LHCN-M2 (cell line): ENCODE results near the gene PRND. TPM values are rescaled to one million over a fixed set of nuclear protein-coding genes. Genes with fewer than 3 reads are reported as not detected.
A peak's percentile ranks its signal among the peaks of the same experiment; 100 is the strongest.
"Not testable (repeated sequence)": the region's sequence is repeated elsewhere in the genome, so short reads cannot be mapped to it uniquely, and the experiment has no call there.

Source experiments
- DNase-seq: peaks from one replicate; pipeline ENCODE4 v3.0.0-alpha.2; 2012; ENCODE audit warnings: low read depth
- polyA plus RNA-seq: library from polyadenylated mRNA; unstranded; fragments of >200 nt; gene quantifications from one replicate; pipeline ENCODE4 v1.2.1, GENCODE V29; 2012; ENCODE audit warnings: missing spikeins
- total RNA-seq: library from RNA; depleted of rRNA; stranded (reverse); fragments of >200 nt; gene quantifications from 2 replicates; pipeline ENCODE4 v1.2.3, GENCODE V29; 2014; rRNA removed

The PRND gene, protein sequence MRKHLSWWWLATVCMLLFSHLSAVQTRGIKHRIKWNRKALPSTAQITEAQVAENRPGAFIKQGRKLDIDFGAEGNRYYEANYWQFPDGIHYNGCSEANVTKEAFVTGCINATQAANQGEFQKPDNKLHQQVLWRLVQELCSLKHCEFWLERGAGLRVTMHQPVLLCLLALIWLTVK
- total RNA-seq, result not detected in 2 replicates
- polyA plus RNA-seq, result not detected

DNA sequence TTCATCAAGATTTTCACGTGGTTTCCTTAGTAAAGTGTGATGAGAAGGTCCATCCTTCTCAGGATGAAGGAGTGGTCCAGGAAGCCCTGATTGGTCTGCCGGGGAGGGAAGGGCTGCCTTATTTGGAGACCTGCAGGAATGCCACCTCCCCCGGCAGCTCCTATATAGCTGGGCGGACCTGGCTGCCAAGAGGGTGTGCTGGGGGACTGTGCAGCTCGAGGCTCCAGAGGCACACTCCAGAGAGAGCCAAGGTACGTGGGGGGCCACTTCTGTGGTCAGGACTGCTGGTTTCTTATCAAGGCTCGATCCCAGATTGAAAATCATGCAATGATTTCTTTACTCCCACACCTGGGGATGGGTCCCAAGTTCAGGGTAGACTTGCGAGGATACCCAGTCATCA, at the start of gene PRND:
Gene PRND, plus strand, starts transcription at position 191 of the 400 bp plus-strand sequence. CDS start 2,643 bp downstream, outside the sequence.
- no peak for DNase-seq

DNA sequence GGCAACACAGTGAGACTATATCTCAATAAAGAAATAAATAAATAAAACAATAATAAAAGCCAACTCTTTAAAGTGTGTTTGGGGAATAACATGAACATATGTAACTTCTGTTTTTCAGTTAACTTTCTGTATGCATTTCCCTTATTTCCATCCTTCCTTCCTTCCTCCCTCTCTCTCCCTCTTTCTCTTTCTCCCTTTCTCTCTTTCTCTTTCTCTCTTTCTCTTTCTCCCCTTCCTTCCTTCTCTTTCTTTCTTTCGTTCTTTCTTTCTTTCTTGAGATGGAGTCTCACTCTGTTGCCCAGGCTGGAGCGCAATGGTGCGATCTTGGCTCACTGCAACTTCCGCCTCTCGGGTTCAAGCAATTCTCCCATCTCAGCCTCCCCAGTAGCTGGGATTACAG, 48.8 kb upstream of the PRND start:
- no peak for DNase-seq

DNA sequence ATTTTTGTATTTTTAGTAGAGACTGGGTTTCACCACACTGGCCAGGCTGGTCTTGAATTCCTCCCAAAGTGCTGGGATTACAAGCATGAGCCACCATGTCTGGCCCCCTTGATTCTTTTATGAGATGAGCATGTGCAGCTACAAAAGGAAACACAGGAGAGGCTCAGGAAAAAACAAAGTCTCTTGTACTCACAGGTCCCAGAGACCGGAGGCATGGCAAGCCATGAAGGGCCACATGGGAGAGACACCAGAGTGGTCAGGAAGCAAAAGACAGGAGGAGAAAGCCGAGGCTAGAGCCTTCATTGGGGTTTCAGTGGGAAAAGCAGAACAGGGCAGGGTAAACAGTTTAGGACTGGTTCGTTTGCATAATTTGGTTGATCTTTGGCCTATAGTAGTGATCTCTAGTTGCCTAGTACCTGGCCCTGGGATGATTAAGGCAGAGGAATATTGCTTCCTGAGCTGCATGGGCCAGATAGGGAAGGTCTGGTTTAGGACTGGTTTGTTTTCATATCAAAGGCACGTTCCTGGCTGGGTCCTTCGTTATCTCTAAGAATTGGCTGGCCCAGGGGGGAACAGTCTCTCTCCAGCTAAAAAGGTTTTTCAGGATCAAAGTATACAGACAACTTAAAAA, 48.2 kb upstream of the PRND start:
- no peak for DNase-seq

DNA sequence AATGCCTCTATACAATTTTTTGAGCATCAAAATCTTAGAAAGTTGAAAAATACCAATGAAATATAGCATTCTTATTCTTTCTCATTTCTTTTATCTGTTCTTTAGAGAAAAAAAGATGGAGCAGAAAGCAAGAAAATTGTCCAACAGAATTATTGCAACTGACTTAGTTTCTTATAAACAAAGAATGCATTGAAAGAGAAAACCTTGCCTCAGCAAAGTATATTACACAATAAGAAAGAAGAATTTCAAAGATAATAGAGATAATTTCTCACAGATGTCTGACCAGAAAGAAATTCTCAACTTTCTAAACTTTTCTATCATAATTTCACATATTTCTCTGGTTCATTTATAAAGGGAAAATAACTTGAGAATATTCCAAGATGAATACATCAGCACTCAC, 47.0 kb upstream of the PRND start:
- DNase-seq, result no peak

DNA sequence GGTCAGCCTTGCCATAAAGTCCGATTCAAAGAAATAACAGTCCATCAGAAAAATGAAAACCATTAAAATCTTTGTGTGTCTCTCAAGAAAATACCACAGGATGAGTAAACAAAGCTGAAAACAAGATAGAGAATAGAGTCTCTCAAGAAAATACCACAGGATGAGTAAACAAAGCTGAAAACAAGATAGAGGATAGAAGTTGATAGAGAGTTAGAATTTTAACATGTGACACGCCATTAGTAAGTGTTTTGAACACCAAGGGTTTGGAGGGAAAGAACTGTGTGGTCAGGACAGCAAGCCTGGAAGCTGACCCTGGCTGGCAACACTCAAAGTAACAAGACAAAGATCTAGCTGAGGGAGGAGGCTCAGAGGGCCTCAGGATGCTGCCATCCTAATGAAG, 43.9 kb upstream of the PRND start:
- peak; percentile 15 for DNase-seq

DNA sequence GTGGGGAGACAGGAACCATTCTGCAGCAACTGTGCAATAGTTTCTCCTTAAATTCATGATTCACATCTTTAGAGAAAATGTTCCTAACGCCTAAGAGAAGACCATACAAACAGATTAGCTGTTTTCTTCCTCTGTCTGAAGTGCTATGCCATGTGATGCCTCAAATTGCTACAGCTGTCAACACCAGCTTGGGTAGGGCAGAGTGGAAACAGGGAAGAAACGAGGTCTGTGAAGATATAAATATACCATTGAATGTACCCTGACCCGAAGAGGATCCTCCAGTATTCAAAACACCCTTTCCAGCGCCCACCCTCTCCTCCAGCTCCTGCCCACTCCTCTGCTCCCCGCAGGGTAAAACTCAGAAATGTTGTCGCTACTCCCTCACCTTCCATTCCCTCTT, 40.3 kb upstream of the PRND start:
- no peak for DNase-seq

DNA sequence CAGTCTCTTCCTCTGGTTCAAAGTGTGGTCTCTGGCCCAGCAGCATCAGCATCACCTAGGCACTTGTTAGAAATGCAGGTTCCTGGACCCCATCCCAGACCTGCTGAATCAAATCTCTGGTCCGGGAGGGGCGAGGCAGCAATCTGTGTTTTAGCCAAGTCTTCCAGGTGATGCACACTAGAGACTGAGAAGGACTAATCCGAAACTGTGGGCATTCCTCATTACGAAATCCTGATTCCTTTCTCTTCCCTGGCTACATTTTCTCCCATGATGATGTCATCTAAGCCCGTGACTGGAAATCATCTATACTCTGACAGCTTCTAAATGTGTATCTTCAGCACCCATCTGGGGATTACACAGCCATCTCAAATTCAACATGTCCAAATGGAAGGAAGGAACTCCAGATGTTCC, 39.7 kb upstream of the PRND start:
- DNase-seq, result peak; percentile 44

DNA sequence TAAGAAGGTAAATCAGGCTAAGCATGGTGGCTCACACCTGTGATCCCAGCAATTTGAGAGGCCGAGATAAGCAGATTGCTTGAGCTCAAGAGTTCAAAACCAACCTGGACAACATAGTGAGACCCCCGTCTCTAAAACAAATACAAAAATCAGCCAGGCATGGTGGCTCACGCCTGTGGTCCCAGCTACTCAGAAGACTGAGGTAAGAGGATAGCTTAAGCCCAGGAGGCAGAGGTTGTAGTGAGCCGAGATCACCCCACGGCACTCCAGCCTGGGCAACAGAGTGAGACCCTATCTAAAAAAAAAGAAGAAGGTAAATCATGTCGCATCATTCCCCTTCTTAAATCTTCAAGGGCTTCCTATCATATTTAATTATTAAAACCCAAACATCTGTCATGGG, 39.0 kb upstream of the PRND start:
- DNase-seq, result no peak

DNA sequence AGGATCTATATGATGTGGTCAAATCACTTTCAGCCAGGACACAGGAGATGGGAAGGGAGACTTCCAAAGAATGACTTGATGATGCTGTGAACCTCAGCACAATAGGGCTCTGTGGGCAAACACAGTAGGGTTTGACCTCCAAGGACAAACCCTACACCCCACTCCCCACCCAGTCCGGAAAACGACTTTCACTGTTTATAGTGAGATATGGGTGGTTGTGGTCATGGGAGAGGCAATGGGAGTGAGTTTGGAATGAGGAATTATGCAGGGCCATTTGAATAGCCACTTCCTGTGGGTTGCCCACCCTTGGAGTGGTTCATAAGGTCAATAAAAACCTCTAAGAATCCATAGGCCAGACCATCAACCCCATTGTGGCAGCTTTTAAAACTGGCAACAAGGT, 38.4 kb upstream of the PRND start:
- DNase-seq, result no peak

DNA sequence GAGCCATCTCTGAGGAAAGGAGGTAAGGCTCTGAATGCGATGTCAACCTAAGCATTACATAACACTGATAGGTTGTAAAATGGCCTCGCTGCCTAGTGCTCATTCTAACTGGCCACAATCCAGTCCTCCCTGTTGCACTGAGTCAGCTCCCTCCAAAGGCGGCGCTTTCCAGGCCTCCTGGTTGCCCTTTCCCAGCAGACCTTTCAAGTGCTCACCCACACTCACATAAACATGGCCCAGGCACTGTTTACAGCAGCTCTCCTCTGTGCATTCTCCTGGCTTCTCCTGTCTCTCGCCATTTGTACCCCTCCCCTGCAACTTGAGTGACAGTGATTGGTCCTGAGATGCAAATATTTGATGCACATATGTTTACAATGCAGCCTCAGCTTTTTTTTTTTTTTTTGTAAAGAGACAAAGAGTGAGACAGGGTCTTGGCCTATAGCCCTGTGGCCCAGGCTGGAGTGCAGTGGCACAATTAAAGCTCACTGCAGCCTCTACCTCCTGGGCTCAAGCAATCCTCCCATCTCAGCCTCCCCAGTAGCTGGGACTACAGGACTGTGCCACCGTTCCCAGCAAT, 36.8 kb upstream of the PRND start:
- DNase-seq, result no peak

DNA sequence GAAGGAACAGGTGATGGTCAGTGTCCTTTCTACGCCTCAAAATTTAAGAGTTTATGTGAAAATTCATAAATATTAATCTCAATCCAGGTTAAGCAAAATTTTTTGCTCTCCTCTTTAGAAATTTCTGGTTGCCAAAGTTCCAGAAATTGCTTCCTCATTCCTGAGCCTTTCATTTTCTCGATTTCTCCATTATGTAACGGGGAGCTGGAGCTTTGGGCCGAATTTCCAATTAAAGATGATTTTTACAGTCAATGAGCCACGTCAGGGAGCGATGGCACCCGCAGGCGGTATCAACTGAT, 35.8 kb upstream of the PRND start:
- no peak for DNase-seq

DNA sequence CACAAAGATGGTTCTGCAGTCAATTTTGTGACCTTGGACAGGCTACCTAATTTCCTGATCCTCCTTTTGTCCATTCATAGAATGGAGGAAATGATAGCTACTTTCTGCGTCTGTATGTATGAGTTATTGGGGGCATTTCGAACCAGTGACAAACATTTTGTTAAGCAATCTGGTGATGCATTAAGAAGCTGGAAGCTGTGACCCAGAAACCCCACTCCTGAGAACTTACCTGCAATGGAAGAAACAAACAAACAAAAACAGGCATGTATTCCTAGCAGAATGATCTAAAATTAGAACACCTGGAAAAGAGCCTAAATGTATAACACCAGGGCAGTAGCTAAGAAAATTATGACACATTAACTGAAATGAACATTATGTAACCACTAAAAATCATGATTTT, 33.4 kb upstream of the PRND start:
- DNase-seq, result no peak

DNA sequence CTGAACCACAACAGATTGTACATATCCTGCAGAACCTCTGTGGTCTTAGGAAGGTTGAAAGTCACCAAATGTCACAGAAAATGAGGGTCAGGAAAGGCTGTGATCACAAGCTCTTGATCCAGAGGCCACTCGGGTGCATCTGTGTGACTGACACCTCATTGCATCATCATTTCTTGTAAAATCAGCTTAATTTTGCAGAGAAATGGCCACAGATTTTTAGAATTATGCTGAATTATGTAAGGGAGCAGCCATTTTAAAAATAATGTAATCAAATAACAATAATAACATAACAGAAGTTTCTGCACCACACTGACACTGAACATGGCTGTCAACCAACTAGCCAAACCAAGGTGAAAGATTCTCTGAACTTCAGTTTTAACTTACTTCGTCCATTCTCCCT, 32.5 kb upstream of the PRND start:
- no peak for DNase-seq

DNA sequence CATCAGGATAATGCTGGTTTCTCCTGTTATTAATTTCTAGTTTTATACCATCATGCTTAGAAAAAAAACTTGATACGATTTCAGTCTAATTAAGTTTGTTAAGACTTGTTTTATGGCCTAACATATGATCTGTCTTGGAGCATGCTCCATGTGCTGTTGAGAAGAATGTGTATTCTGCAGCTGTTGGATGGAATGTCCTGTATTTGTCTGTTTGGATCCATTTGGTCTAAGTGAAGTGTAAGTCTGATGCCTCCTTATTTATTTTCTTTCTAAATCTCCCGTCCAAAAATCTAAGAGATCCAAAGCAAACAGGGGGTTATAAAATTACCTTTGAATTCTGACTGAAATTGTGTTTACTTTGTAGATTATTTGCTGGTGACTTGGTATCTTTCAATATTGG, 30.0 kb upstream of the PRND start:
- DNase-seq, result peak; percentile 65

DNA sequence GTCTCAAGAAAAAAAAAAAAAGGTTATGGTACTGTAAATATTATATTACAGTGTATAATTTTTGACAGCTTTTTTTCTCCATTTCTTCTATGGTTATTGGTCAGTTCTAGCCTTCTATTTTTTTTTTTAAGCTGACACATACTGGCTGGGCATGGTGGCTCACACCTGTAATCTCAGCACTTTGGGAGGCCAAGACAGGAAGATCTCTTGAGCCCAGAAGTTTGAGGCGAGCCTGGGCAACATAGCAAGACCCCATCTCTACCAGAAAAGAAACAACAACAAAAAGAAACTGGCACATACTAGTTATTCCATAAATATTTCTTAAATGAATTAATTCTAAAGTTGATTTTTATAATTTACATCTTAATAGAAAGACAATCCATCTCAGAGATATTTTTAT, 27.6 kb upstream of the PRND start:
- no peak for DNase-seq

DNA sequence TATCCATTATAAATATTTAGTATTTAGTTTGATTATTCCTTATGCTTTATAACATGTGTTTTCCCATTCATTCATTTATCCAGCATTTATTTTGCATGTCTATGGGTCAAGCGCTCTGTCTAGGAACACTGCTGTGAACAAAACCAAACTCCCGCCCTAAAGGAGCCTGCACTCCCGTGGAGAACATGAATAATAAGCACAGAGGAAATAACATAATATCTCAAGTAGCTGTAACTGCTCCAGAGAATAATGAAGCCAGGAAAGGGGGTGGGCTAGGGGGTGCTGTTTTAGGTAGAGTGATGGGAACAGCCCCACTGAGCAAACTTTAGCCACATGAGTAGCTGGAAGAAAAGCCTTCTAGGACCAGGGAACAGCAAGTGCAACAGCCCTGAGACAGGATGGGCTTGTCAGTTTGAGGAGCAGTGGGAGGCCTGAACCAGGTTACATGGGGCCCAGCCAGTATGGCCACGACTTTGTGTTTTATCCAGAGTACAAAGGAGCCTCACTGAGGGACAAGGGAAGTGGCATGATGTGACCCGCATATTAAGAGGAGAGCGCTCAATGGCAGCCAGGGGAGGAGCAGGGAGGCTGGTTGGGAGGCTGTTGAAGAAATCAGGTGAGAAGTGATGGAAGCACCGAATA, 24.4 kb upstream of the PRND start:
- no peak for DNase-seq

DNA sequence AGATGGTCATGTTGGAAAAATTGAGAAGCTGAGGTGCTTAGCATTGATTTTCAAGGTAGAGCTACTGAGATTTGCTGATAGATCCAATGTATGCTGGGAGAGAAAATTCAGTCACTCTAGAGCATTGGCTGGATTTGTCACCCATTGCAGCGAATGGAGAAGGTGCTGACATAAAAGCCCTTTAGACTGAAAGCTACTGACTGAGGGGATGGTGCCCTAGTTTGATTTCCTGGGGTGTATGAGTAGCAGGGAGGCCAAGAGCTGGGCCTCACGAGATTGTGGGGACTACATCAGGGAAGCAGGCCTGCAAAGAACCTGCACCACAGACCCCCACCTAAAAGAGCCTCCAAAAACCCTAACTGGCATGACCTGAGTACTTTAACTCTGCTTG, 23.9 kb upstream of the PRND start:
- no peak for DNase-seq

DNA sequence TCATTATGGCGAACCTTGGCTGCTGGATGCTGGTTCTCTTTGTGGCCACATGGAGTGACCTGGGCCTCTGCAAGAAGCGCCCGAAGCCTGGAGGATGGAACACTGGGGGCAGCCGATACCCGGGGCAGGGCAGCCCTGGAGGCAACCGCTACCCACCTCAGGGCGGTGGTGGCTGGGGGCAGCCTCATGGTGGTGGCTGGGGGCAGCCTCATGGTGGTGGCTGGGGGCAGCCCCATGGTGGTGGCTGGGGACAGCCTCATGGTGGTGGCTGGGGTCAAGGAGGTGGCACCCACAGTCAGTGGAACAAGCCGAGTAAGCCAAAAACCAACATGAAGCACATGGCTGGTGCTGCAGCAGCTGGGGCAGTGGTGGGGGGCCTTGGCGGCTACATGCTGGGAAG, 22.5 kb upstream of the PRND start:
- no peak for DNase-seq

DNA sequence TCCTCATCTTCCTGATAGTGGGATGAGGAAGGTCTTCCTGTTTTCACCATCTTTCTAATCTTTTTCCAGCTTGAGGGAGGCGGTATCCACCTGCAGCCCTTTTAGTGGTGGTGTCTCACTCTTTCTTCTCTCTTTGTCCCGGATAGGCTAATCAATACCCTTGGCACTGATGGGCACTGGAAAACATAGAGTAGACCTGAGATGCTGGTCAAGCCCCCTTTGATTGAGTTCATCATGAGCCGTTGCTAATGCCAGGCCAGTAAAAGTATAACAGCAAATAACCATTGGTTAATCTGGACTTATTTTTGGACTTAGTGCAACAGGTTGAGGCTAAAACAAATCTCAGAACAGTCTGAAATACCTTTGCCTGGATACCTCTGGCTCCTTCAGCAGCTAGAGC, 21.8 kb upstream of the PRND start:
- DNase-seq, result no peak

DNA sequence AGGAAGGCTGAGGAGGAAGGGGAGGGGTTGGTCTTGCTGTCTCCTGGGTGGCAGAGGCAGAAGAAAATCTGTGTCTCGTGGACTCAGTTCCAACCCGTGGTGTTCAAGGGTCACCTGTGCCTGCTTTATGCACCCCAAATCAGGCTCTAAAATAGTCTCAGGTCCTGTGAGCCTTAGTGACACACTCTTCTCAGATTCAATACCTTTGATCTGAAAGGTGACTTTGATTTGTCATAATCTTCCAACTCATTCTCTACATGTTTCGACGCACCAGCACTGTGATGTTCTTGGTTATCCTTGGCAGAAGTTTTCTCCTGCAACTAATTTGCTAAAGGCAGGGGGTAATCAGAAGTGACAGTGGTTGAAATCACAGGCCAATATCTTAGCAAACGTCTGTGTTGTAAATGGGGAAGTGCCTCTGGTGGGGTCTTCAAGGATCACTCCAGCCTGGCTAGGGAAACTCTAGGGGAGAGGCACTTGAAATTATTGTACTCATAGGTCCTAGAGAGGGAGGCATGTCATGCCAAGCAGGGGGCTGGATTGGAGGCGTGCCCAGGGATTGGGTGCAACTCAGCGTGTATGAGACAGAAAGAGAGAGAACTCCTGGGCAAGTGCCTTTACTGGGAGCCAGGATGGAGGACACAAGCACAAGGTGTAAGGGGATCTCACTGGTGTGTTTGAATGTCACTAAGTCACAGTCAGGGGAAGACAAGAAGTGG, 19.0 kb upstream of the PRND start:
- no peak for DNase-seq

DNA sequence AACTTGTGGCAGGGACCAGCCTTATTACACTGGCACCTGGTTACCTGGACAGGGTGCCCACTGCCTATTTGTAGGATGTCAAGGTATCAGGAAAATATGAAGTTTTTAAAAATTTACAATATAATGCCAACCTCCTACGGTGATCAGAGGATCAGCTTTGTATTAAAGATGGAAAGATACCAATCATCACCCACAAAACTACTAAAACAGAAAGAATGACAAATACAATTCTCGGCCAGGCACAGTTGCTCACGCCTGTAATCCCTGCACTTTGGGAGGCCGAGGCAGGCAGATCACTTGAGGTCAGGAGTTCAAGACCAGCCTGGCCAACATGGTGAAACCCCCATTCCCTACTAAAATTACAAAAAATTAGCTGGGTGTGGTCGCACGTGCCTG, 18.4 kb upstream of the PRND start:
- DNase-seq, result no peak

DNA sequence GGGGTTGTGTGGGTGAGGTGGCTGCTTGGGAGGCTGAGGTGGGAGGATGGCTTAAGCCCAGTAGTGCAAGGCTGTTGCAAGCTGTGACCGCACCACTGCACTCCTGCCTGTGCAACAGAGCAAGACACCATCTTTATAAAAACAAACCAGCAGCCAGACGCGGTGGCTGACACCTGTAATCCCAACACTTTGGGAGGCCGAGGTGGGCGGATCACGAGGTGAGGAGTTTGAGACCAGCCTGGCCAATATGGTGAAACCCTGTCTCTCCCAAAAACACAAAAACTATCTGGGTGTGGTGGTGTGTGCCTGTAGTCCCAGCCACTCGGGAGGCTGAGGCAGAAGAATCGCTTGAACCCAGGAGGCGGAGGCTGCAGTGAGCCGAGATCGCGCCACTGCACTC, 14.8 kb upstream of the PRND start:
- not testable (repeated sequence) for DNase-seq

DNA sequence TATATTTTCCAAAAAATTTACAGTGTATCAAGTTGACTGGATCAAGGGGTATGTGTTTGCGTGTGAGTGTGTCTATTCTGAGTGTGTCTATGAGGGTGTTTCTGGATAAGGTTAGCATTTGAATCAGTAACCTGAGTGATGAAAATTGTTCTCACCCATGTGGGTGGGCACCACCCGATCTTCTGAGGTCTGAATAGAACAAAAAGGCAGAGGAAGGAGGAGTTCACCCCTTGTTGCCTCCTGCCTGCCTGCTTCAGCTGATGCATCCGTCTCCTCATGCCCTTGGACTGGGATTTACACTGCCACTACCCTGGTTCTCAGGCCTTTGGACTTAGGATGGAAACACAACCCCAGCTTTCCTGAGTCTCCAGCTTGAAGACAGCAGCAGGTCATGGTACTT, 13.7 kb upstream of the PRND start:
- no peak for DNase-seq
